Ishikawa (cell line): Measurements from ENCODE around the gene CRYBB2.

ENCODE experiments used
- CEBPB ChIP-seq: IDR thresholded peaks from 2 replicates; pipeline ENCODE4 v1.6.1; 2012
- CREB1 ChIP-seq: IDR thresholded peaks from 2 replicates; pipeline ENCODE4 v1.6.1; 2012; ENCODE audit warnings: low read depth
- EGR1 ChIP-seq: IDR thresholded peaks from 2 replicates; pipeline ENCODE4 v1.6.1; 2012
- EP300 ChIP-seq: IDR thresholded peaks from 2 replicates; pipeline ENCODE4 v1.6.1; 2012; ENCODE audit warnings: borderline replicate concordance
- FOXM1 ChIP-seq: IDR thresholded peaks from 2 replicates; pipeline ENCODE4 v1.6.1; 2012; ENCODE audit warnings: low read depth, borderline replicate concordance
- MAX ChIP-seq: IDR thresholded peaks from 2 replicates; pipeline ENCODE4 v1.6.1; 2012
- NFIC ChIP-seq: IDR thresholded peaks from 2 replicates; pipeline ENCODE4 v1.6.1; 2012
- RAD21 ChIP-seq: IDR thresholded peaks from 2 replicates; pipeline ENCODE4 v1.6.1; 2012; ENCODE audit warnings: low read depth
- TAF1 ChIP-seq: IDR thresholded peaks from 2 replicates; pipeline ENCODE4 v1.6.1; 2012; ENCODE audit warnings: low read depth, mild to moderate bottlenecking
- TCF12 ChIP-seq: IDR thresholded peaks from 2 replicates; pipeline ENCODE4 v1.6.1; 2012; ENCODE audit warnings: low read depth
- TEAD4 ChIP-seq: IDR thresholded peaks from 2 replicates; pipeline ENCODE4 v1.6.1; 2012
- YY1 ChIP-seq: IDR thresholded peaks from 2 replicates; pipeline ENCODE4 v1.6.1; 2012; ENCODE audit warnings: low read depth
- ZBTB7A ChIP-seq: IDR thresholded peaks from 2 replicates; pipeline ENCODE4 v1.6.1; 2012; ENCODE audit warnings: low read depth
- TF ChIP-seq, protein P1 (sequence below): IDR thresholded peaks from 2 replicates; pipeline ENCODE4 v1.6.1; 2012; ENCODE audit warnings: low read depth, mild to moderate bottlenecking
- TF ChIP-seq, protein P2 (sequence below): IDR thresholded peaks from 2 replicates; pipeline ENCODE4 v1.6.1; 2012

CRYBB2 gene

DNA sequence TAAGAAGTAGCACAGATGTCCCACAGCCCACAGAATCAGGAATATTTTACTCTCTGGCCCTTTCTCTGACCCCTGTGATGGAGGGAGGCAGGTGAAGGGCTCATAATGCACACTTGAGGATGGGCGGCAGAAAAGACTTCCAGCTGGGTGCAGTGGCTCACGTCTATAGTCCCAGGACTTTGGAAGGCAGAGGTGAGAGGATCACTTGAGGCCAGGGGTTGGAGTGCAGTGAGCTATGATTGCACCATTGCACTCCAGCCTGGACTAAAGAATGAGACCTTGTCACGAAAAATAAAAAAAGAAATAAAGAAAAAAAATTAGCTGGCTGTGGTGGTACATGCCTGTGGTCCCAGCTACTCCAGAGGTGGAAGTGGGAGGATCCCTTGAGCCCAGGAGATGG lies 33.3 kb upstream of the CRYBB2 start:
- TF ChIP-seq NFIC = no peak
- no peak for TF ChIP-seq EP300
- TF ChIP-seq CREB1 = no peak
- TF ChIP-seq MAX = no peak
- no peak for TF ChIP-seq EGR1
- no peak for TF ChIP-seq ZBTB7A
- TF ChIP-seq FOXM1 = no peak
- no peak for TF ChIP-seq TAF1
- TF ChIP-seq, protein P1, sequence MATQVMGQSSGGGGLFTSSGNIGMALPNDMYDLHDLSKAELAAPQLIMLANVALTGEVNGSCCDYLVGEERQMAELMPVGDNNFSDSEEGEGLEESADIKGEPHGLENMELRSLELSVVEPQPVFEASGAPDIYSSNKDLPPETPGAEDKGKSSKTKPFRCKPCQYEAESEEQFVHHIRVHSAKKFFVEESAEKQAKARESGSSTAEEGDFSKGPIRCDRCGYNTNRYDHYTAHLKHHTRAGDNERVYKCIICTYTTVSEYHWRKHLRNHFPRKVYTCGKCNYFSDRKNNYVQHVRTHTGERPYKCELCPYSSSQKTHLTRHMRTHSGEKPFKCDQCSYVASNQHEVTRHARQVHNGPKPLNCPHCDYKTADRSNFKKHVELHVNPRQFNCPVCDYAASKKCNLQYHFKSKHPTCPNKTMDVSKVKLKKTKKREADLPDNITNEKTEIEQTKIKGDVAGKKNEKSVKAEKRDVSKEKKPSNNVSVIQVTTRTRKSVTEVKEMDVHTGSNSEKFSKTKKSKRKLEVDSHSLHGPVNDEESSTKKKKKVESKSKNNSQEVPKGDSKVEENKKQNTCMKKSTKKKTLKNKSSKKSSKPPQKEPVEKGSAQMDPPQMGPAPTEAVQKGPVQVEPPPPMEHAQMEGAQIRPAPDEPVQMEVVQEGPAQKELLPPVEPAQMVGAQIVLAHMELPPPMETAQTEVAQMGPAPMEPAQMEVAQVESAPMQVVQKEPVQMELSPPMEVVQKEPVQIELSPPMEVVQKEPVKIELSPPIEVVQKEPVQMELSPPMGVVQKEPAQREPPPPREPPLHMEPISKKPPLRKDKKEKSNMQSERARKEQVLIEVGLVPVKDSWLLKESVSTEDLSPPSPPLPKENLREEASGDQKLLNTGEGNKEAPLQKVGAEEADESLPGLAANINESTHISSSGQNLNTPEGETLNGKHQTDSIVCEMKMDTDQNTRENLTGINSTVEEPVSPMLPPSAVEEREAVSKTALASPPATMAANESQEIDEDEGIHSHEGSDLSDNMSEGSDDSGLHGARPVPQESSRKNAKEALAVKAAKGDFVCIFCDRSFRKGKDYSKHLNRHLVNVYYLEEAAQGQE = no peak
- no peak for TF ChIP-seq YY1
- no peak for TF ChIP-seq TCF12
- TF ChIP-seq RAD21 = no peak

GRCh38 chr22:25187469-25187868 lies 32.0 kb upstream of the CRYBB2 start:
- TF ChIP-seq, protein P2, sequence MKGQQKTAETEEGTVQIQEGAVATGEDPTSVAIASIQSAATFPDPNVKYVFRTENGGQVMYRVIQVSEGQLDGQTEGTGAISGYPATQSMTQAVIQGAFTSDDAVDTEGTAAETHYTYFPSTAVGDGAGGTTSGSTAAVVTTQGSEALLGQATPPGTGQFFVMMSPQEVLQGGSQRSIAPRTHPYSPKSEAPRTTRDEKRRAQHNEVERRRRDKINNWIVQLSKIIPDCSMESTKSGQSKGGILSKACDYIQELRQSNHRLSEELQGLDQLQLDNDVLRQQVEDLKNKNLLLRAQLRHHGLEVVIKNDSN = no peak
- TF ChIP-seq TCF12 = no peak
- TF ChIP-seq TAF1 = no peak
- no peak for TF ChIP-seq NFIC
- no peak for TF ChIP-seq MAX
- TF ChIP-seq, protein P1 = no peak
- TF ChIP-seq RAD21 = no peak
- no peak for TF ChIP-seq EP300

DNA sequence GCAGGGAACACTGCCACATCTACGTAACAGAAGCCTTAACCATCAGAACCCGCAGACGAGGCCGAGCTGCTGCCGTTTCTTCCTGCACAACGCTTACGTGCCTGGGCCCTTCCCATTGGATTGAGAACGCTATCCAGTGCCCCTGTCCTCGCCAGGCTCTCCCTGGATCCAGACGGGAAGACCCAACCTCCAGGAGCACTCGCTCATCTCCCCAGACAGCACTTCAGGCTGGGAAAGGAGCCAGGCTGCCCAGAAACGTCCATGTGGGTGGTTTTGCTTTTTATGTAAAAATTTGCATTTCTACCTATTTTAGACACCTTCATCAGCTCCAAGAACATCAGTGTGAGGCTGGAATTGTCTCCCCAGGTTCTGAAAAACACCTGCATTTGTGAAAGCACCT lies 27.0 kb upstream of the CRYBB2 start:
- TF ChIP-seq EGR1 (no peak), RAD21 (no peak), CEBPB (no peak), ZBTB7A (no peak), YY1 (no peak), CREB1 (no peak), NFIC (no peak), MAX (no peak), TAF1 (no peak), TEAD4 (no peak), EP300 (no peak)
- TF ChIP-seq, protein P1 = no peak
- TF ChIP-seq, protein P2 = no peak

DNA sequence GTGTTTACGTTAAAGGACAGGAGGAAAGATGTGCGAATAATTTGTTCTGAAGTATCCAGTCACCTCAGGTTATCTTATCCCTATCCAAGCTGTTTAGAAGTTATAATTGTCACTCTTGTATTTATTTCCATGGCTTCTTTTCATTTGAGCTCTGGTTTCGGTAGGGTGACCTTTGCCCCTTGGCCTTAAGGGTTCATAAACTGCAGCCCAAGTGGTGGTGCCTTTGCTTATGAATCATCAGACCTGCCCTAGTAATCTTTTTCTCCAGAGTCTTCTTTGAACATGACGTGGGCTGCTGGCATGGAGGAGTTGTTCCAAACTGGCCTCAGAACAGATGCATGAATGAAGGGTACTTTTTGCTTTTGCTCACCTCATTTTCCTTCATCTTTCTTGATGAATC lies 26.3 kb upstream of the CRYBB2 start:
- TF ChIP-seq CREB1 (no peak), TEAD4 (no peak), EP300 (no peak), CEBPB (no peak), TCF12 (no peak), ZBTB7A (no peak), FOXM1 (no peak), EGR1 (no peak), YY1 (no peak), NFIC (no peak), TAF1 (no peak), RAD21 (no peak), MAX (no peak)
- TF ChIP-seq, protein P2 = no peak
- TF ChIP-seq, protein P1 = no peak
